Activated B cell treated with CpG ODN at 0.5 μM for 24 hours (primary cell): ENCODE results near the gene TEDC2. TPM values are rescaled to one million over a fixed set of nuclear protein-coding genes. Genes with fewer than 3 reads are reported as not detected.

Experiments
- ATAC-seq: fragments of 200-7000 bp; cut with Tn5 transposase; one replicate; pipeline ENCODE4 v1.10.0; 2021; ENCODE audit warnings: low read depth, mild to moderate bottlenecking, moderate library complexity
- CTCF ChIA-PET: fragments of 350-600 bp; sonication (Branson Sonifier 250); formaldehyde crosslinking; loops from one replicate; lab custom pipeline; 2021; ENCODE audit warnings: antibody characterized with exemption; lab: Charles Lee
- POLR2A ChIA-PET: fragments of 350-600 bp; sonication (Branson Sonifier 250); formaldehyde crosslinking; loops from one replicate; lab custom pipeline; 2021; ENCODE audit warnings: antibody characterized with exemption; lab: Charles Lee
- DNase-seq: peaks from one replicate; pipeline ENCODE4 v3.0.0; 2022
- H3K27ac Mint-ChIP-seq: one replicate; pipeline ENCODE4 v1.8.0; 2020; ENCODE audit warnings: mixed read lengths
- H3K27me3 Mint-ChIP-seq: one replicate; pipeline ENCODE4 v1.8.0; 2021; ENCODE audit warnings: mixed read lengths
- H3K36me3 Mint-ChIP-seq: one replicate; pipeline ENCODE4 v1.8.0; 2021; ENCODE audit warnings: low read depth, mixed read lengths
- H3K4me1 Mint-ChIP-seq: one replicate; pipeline ENCODE4 v1.8.0; 2021; ENCODE audit warnings: mixed read lengths
- H3K4me3 Mint-ChIP-seq: one replicate; pipeline ENCODE4 v1.8.0; 2020; ENCODE audit warnings: mild to moderate bottlenecking, mixed read lengths
- H3K9me3 Mint-ChIP-seq: one replicate; pipeline ENCODE4 v1.8.0; 2020; ENCODE audit warnings: mixed read lengths
- intact Hi-C: fragments of 100-400 bp; cut with micrococcal nuclease; formaldehyde crosslinking; loops from one replicate; pipeline ENCODE4 v1.15.1; 2024
- total RNA-seq: library from RNA; stranded (reverse); gene quantifications from 2 replicates; pipeline ENCODE4 v1.2.3, GENCODE V29; 2022
- TF ChIP-seq, protein P1 (sequence below): fragments of 200-600 bp; IDR thresholded peaks from one replicate; pipeline ENCODE4 v1.8.0; 2022; ENCODE audit warnings: antibody characterized with exemption, mild to moderate bottlenecking

TEDC2 gene
- total RNA-seq, 1 donor from 2014 or later = 4.4 TPM

DNA sequence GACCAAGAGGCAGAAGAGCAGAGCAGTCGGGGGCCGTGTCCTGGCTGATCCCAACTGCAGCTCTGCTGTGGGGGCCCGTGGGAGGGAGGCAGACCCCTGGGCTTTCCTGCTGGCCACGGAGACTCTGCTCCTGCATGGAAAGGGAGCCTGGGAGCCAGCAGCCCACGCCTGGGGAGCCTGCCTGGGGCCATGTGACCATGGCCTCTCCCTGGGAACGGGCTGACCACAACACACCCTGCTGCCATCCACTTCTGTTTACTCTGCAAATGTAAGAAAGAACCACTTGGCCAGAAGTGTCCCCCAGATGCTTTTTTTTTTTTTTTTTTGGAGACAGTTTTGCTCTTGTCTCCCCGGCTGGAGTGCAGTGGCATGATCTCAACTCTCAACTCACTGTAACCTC, 2.0 kb upstream of the TEDC2 start:
- Mint-ChIP-seq H3K4me3 (no peak overlapping the region), H3K9me3 (no peaks in the 10 kb centered on the region), H3K27me3 (no peaks in the 10 kb centered on the region), H3K27ac (no peak overlapping the region), H3K4me1 (peaks cover 9% of the 10 kb centered on the region), H3K36me3 (peaks cover 10% of the 10 kb centered on the region)
- DNase-seq (no peak), ATAC-seq (no peak)
- intact Hi-C loops = no loop called here
- ChIA-PET CTCF (no interaction called here), POLR2A (no interaction called here)
- TF ChIP-seq, protein P1, sequence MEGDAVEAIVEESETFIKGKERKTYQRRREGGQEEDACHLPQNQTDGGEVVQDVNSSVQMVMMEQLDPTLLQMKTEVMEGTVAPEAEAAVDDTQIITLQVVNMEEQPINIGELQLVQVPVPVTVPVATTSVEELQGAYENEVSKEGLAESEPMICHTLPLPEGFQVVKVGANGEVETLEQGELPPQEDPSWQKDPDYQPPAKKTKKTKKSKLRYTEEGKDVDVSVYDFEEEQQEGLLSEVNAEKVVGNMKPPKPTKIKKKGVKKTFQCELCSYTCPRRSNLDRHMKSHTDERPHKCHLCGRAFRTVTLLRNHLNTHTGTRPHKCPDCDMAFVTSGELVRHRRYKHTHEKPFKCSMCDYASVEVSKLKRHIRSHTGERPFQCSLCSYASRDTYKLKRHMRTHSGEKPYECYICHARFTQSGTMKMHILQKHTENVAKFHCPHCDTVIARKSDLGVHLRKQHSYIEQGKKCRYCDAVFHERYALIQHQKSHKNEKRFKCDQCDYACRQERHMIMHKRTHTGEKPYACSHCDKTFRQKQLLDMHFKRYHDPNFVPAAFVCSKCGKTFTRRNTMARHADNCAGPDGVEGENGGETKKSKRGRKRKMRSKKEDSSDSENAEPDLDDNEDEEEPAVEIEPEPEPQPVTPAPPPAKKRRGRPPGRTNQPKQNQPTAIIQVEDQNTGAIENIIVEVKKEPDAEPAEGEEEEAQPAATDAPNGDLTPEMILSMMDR = no peak

DNA sequence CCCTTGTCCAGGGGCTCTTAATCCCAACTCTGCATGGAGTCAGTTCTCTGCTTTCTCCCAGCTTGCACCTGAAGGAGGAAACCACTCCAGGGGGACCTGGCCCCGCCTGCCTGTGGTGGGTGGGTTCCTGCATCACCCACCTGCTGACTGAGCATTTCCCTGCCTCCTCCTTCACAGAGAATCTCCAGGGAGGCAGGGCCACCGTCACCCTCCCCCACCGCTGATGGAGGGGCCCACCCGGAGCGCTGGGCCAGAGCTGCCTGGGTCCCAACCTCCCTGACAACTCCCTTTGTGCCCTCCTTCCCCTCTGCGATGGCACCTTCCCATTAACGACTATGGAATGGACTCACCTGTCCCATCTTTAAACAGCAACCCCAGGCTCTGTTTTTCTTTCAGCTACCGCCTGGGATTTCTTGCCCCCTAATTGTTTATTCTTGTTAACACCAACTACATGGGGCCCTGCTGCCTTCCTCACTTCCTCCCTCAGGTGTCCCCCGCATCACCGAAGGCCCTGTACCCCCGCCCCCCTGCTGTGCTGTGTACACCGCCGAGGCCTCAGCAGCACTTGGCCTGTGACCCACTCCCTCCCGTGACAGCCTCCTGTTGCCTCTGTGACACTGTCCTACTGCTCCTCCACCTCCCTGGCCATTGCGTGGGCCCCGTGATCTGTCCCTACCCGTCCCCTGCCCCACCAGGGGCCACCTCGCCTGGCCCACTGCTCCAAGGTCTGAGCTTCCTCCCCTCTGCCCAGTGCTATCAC, 842 bp upstream of the TEDC2 start:
- H3K27ac Mint-ChIP-seq = peak overlapping the region; percentile 73
- TF ChIP-seq, protein P1 = no peak
- peaks cover 9% of the 10 kb centered on the region for H3K4me1 Mint-ChIP-seq
- ATAC-seq (no peak), DNase-seq (no peak)
- ChIA-PET POLR2A (interaction anchor here (0.5 to 1.5 kb wide), 12 partner anchors 10 to 319 kb away, joined by 3 to 9 read pairs (median 6); partner anchors contain the start of genes ATP6V0C, RNPS1, TBC1D24 and TRAF7), CTCF (interaction anchor here (1.1 kb wide), 1 partner anchor 42 kb away, joined by 5 read pairs; no protein-coding TSS in a partner anchor)
- peaks cover 4% of the 10 kb centered on the region for H3K36me3 Mint-ChIP-seq
- no peaks in the 10 kb centered on the region for H3K9me3 Mint-ChIP-seq
- H3K27me3 Mint-ChIP-seq = no peaks in the 10 kb centered on the region
- H3K4me3 Mint-ChIP-seq = peak overlapping the region; percentile 86
- intact Hi-C loops = loop anchor here (1.0 kb wide), 1 partner anchor 28 kb away; no protein-coding TSS in a partner anchor

GRCh38 chr16:2460391-2460713, 443 bp downstream of the TEDC2 start:
- Mint-ChIP-seq H3K36me3 (peaks cover 4% of the 10 kb centered on the region), H3K4me3 (no peak overlapping the region), H3K27ac (no peak overlapping the region), H3K27me3 (no peaks in the 10 kb centered on the region), H3K9me3 (no peaks in the 10 kb centered on the region), H3K4me1 (peaks cover 9% of the 10 kb centered on the region)
- DNase-seq = no peak
- POLR2A ChIA-PET = interaction anchor here (1.0 to 1.5 kb wide), 6 partner anchors 8 to 305 kb away, joined by 6 to 9 read pairs (median 8); partner anchors contain the start of genes ATP6V0C, TBC1D24 and TRAF7
- ATAC-seq = no peak
- intact Hi-C loops = loop anchor here (1.0 to 2.0 kb wide), 3 partner anchors 14 to 237 kb away; partner anchors contain the start of genes CCNF and E4F1
- TF ChIP-seq, protein P1 = no peak
- CTCF ChIA-PET = interaction anchor here (1.1 kb wide), 1 partner anchor 41 kb away, joined by 5 read pairs; no protein-coding TSS in a partner anchor

DNA sequence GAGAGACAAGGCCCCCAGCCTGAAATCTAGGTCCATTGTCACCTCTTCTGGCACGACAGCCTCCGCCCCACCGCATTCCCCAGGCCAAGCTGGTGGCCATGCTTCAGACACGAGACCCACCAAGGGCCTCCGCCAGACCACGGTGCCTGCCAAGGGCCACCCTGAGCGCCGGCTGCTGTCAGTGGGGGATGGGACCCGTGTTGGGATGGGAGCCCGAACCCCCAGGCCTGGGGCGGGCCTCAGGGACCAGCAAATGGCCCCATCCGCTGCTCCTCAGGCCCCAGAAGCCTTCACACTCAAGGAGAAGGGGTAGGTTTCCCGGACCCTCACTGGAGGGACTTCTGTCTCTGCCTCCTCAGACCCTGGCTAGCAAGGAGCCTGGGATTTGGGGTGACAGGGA, 1.0 kb downstream of the TEDC2 start:
- ChIA-PET CTCF (no interaction called here), POLR2A (interaction anchor here (1.5 kb wide), 1 partner anchor 21 kb away, joined by 9 read pairs; no protein-coding TSS in a partner anchor)
- H3K27me3 Mint-ChIP-seq = no peaks in the 10 kb centered on the region
- H3K9me3 Mint-ChIP-seq = no peaks in the 10 kb centered on the region
- H3K36me3 Mint-ChIP-seq = peaks cover 4% of the 10 kb centered on the region
- no peak overlapping the region for H3K4me3 Mint-ChIP-seq
- DNase-seq (no peak), ATAC-seq (no peak)
- TF ChIP-seq, protein P1 = no peak
- H3K4me1 Mint-ChIP-seq = peaks cover 9% of the 10 kb centered on the region
- H3K27ac Mint-ChIP-seq = no peak overlapping the region
- intact Hi-C loops = loop anchor here (1.0 to 2.0 kb wide), 3 partner anchors 13 to 238 kb away; partner anchors contain the start of genes CCNF and E4F1
